ENCODE results near the gene CRELD2. TPM values are rescaled to one million over a fixed set of nuclear protein-coding genes. Genes with fewer than 3 reads are reported as not detected.
"Not testable (repeated sequence)": the region's sequence is repeated elsewhere in the genome, so short reads cannot be mapped to it uniquely, and the experiment has no call there.

The CRELD2 gene
- polyA plus RNA-seq, 4 donors = 25.4 to 38.3 (median 29.0) TPM

DNA sequence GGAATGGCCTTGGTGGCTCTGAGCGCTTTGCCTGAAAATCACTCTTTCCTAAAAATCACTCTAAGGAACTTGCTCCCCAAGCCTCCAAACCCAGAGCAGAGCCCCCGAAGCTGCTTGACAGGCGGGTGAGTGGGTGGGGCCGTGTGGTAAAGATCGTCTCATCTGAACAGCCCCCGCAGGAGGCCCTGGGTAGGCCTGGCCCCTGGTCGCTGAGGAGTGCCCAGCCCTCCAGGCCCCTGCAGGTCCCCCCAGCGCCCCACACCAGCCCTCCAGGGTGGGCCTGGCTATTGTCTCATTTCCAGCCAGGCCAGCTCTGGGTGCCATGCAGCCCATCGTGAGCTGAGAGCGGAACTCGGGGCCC is 25.0 kb downstream of the CRELD2 start:
- DNase-seq (ENCODE audit: low read depth in 4 of 4, low spot score in 3 of 4) = no peak

DNA sequence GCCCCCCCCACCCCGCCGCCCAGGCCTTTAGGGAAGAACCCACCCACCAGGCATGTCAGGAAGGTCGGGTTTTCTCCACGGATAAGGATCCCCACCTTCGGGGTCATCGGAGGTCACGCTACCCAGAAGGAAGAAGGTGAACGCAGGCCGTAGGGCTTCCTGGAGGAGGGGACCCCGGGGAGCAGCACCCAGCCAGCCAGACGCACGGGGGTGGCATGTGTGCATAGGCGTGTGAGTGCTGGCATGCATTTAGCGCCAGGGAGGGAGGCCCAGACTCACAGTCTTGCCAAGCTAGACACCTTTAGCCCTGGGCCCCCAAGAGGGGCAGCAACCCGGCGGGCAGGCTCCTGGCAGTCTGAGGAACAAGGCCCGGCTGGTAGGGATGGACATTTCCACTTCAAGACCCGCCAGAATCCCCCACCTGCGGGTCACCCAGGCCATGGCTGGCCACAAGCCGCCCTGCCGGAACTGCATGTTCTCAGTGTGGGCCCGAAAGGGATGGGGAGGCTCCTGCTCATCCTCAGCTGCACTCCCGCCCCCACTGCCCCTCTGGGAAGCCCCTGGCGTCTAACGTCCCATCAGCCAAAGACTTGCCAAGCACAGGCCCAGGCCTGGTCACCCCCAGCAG is 25.5 kb downstream of the CRELD2 start:
- DNase-seq (ENCODE audit: low read depth in 4 of 4, low spot score in 3 of 4) = no peak

DNA sequence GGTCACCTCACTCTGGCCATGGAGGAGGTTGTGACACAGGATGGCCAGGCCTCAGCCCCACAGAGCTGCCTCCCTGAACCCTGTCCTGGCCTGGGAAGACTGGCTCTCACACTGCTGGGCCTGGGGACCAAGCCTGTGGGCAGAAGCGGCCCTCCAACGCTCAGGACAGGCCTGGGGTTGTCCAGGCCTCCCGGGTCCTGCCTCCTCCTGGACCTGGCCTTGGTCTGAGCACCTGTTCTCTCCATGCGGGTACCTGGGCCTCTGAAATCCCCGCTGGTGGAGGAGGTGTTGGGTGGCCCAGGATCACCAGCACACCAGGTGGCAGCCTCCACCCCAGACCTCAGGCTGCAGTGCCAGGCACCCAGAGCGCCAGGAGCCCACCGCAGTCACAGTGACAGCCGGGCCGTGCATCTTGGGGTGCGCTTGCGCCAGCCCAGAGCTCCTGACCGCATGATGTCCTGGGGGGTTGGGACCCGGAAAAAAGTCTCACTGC is 26.0 kb downstream of the CRELD2 start:
- no peak for DNase-seq (ENCODE audit: low read depth in 4 of 4, low spot score in 3 of 4)

- DNase-seq (ENCODE audit: low read depth in 4 of 4, low spot score in 3 of 4) = not testable (repeated sequence)
Observed at GRCh38 chr22:49945042-49945794, 26.8 kb downstream of the CRELD2 start.

- DNase-seq (ENCODE audit: low read depth in 4 of 4, low spot score in 3 of 4) = no peak
Observed at GRCh38 chr22:49946612-49947295, 28.3 kb downstream of the CRELD2 start.

DNA sequence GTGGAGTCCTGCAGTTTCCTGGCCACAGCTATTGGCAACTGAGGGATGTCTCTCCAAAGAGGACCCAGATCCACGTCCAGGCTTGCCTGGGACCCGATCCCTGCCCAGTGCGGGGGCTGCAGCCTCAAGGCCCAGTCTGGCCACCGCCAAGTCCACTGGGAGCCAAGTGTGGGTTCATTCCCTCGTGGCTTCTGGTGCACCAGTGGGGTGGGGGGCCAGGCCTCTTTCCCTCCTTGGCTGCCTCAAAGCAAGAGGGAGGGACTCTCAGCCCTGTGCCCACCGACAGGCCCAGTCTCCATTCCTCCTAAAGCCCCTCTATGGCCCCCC is 28.8 kb downstream of the CRELD2 start:
- no peak for DNase-seq (ENCODE audit: low read depth in 4 of 4, low spot score in 3 of 4)

DNA sequence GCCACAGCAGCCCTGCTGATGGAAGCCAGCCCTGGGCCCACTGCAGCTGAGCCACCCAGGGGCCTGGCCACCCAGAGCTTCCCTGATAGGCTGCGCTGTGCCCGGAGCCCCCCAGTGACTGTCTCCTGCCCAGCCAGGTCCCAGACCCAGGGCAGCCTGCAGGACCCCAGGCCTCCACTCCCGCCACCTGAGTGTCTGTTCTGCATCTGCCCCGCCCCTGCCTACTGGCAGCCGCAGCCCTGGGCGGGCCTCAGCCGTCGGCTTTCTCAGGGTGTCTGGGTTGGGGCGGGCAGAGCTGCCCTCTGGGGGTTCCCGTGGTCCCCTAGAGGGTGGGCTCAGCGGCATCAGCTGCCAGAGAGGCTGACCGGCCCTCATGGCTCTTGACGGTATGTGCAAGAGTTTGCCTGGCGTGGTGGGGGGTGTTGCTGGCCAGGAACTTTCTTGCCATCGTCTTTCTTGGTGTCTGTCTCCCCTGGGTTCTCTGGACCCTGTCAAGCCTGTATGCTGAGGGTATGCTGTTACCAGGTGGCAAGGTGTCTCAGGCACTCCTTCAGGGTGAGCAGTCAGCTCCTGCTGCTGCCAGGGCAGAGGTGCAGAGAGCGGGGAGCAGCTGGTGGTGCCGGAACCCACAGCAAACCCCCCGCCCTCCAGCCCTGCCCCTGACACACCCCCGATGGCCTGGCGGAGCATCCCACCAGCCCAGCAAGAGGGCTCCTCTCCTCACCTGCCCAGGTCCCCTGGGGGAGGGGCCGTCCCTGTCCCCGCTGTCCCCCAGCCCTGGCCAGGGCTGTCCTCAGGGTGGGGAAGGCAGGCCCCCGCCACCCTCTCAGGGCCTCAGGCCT is 29.9 kb downstream of the CRELD2 start:
- DNase-seq (ENCODE audit: low read depth in 4 of 4, low spot score in 3 of 4) = no peak

GRCh38 chr22:49948958-49949913 is 30.8 kb downstream of the CRELD2 start:
- DNase-seq (ENCODE audit: low read depth in 4 of 4, low spot score in 3 of 4) = no peak

- DNase-seq (ENCODE audit: low read depth in 4 of 4, low spot score in 3 of 4) = no peak
Observed at GRCh38 chr22:49949914-49950292, 31.5 kb downstream of the CRELD2 start.

- DNase-seq (ENCODE audit: low read depth in 4 of 4, low spot score in 3 of 4) = no peak
Observed at GRCh38 chr22:49950396-49950994, 32.1 kb downstream of the CRELD2 start.

DNA sequence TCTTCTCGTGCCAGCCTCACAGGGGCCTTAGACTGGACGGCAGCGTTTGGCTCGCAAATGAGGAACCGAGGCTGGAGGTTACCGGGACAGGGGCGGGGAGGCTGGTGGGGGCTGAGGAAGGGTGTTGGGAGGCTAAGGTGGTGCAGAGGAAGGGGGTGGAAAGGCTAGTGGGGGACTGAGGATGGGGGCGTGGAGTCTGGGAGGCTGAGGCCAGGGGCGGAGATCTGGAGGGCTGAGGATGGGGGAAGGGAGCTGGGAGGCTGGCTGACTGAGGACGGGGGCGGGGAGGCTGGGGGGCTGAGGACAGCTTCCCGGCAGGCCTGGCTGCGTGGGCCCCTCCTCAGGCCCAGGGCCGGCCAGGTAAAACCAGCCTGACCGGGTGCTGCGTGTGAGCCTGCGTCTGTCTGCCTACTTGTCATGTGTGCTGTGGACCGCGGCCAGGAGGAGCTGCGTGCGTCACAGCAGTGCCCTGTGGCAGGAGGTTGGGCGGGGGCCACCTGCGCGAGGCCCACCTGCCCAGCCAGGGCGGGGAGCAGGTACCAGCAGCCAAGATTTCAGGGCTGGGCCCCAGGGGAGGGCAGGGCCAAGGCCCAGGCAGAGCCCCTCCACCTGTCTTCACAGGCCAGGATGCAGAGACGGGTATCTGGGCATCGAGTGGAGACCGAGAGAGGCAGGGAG is 32.7 kb downstream of the CRELD2 start:
- DNase-seq (ENCODE audit: low read depth in 4 of 4, low spot score in 3 of 4) = peak in 2 of 4 donors; percentile 69 to 72

- no peak for DNase-seq (ENCODE audit: low read depth in 4 of 4, low spot score in 3 of 4)
Observed at GRCh38 chr22:49951678-49951985, 33.2 kb downstream of the CRELD2 start.

GRCh38 chr22:49951986-49952896 is 33.8 kb downstream of the CRELD2 start:
- no peak for DNase-seq (ENCODE audit: low read depth in 4 of 4, low spot score in 3 of 4)

- DNase-seq (ENCODE audit: low read depth in 4 of 4, low spot score in 3 of 4) = no peak
Observed at GRCh38 chr22:49953027-49953679, 34.7 kb downstream of the CRELD2 start.

DNA sequence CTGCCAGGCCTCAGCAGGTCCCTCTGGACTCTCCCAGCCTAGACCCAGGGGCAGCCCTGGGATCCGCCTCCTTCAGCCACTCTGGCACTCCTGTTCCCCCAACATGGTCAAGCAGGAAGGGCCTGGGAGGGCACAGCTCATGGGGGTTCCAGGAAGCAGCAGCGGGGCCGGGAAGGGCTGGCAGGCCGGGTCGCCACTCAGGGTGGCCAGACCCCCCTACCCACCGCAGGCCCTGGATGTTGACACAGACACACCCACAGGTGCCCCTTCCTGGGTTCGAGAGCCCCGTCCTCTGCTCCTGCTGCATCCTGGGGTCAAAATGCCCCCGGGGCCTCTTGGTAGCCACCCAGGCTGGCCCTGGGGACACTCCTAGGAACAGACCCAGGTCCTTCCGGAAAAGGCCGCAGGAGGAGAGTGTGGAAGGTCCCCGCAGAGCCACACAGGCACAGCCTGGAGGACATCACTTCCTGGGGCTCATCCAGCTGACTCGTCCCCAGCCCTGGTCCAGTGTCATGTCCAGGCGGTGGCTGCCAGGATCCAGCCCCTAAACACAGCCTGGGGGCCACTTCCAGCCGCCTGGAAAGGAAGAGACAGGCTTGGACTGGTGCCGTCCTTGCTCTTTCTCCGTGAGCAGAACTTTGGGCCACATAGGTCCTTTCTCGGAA is 35.4 kb downstream of the CRELD2 start:
- DNase-seq (ENCODE audit: low read depth in 4 of 4, low spot score in 3 of 4) = no peak

DNA sequence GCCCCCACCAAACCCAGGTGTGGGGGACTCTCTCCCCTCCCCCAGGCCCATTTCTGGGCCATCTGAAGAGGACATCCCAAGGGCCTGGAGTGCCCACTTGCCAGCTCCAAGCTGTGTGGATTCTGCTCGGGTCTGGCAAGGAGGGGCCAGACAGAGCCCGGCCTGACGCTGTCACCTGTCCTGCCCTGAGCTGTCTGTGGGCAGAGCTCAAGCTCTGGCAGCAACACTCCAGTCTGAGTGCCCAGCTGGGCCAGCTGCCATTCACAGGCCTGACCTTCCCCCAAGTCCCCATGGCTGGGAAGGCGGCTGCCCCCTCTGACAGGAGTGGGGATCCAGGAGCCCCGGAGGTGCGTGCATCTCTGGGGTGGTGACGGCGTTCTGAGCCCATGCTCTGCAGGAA is 35.9 kb downstream of the CRELD2 start:
- no peak for DNase-seq (ENCODE audit: low read depth in 4 of 4, low spot score in 3 of 4)

DNA sequence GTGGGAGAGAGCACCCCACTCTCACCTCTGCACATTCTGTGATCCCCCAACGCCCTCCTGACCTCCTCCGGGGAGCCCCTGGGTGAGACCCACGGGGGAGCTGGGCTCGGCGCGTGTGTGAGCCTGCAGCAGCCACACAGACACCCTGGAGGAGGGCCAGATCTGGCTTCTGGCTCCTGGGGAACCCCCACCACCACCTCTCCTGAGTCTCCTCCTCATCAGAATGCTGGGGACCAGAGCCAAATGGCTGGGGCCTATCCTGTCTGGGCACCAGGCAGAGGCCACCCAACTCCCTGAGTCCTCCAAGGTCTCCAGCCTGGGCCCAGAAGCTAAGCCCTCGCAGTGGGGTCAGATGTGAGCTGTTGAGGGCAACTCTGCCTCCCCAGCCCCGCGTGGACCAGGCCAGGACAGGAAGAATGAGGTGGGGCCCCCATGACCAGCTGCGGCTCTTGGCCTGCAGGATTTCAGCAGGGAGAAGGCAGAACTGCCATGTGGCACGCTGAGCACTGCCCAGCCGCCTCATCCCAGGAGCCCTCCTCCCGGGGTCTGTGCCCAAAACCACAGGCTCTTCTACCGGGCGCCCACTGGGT is 36.7 kb downstream of the CRELD2 start:
- no peak for DNase-seq (ENCODE audit: low read depth in 4 of 4, low spot score in 3 of 4)
